HEK293T (cell line): ENCODE measurements around the gene HOXC11.
A peak's percentile ranks its signal among the peaks of the same experiment; 100 is the strongest.

ENCODE experiments used
- CTCF ChIA-PET: fragments of 350-600 bp; formaldehyde crosslinking; extraction: SDS; loops from one replicate; lab custom pipeline; 2021; ENCODE audit warnings: antibody characterized with exemption, inconsistent platforms; lab: Yijun Ruan, JAX
- POLR2A ChIA-PET: fragments of 350-600 bp; formaldehyde crosslinking; extraction: SDS; loops from one replicate; lab custom pipeline; 2020; ENCODE audit warnings: antibody characterized with exemption, inconsistent platforms; lab: Yijun Ruan, JAX
- DNase-seq: peaks from one replicate; pipeline ENCODE4 v3.0.0; 2012; ENCODE audit warnings: mixed read lengths; ENCODE audit errors: extremely low spot score
- ARNT ChIP-seq: fragments of 450-650 bp; IDR thresholded peaks from 2 replicates; pipeline ENCODE4 v1.6.1; 2017; ENCODE audit warnings: mild to moderate bottlenecking
- BHLHE40 ChIP-seq: fragments of 450-650 bp; IDR thresholded peaks from 2 replicates; pipeline ENCODE4 v1.6.1; 2016; ENCODE audit warnings: mild to moderate bottlenecking, moderate library complexity, borderline replicate concordance
- CTBP1 ChIP-seq: fragments of 450-650 bp; IDR thresholded peaks from 2 replicates; pipeline ENCODE4 v1.6.1; 2016; ENCODE audit warnings: borderline replicate concordance
- ELF4 ChIP-seq: fragments of 450-650 bp; IDR thresholded peaks from 2 replicates; pipeline ENCODE4 v1.6.1; 2017; ENCODE audit warnings: antibody characterized with exemption
- FOXA1 ChIP-seq: fragments of 450-650 bp; IDR thresholded peaks from 2 replicates; pipeline ENCODE4 v1.6.1; 2016; ENCODE audit warnings: mild to moderate bottlenecking
- FOXK2 ChIP-seq: fragments of 450-650 bp; IDR thresholded peaks from 2 replicates; pipeline ENCODE4 v1.6.1; 2016; ENCODE audit warnings: mild to moderate bottlenecking
- FOXM1 ChIP-seq: fragments of 450-650 bp; IDR thresholded peaks from 2 replicates; pipeline ENCODE4 v1.6.1; 2017; ENCODE audit warnings: mild to moderate bottlenecking, borderline replicate concordance
- HDGF ChIP-seq: fragments of 450-650 bp; IDR thresholded peaks from 2 replicates; pipeline ENCODE4 v1.6.1; 2017; ENCODE audit warnings: antibody characterized with exemption, borderline replicate concordance
- L3MBTL2 ChIP-seq: fragments of 450-650 bp; conservative IDR thresholded peaks from 2 replicates; pipeline ENCODE4 v1.6.1; 2016; ENCODE audit warnings: mild to moderate bottlenecking
- LEF1 ChIP-seq: fragments of 450-650 bp; IDR thresholded peaks from 2 replicates; pipeline ENCODE4 v1.6.1; 2017; ENCODE audit warnings: mild to moderate bottlenecking, borderline replicate concordance
- NFRKB ChIP-seq: fragments of 450-650 bp; IDR thresholded peaks from 2 replicates; pipeline ENCODE4 v1.6.1; 2016; ENCODE audit warnings: mild to moderate bottlenecking, moderate library complexity
- SP1 ChIP-seq: fragments of 450-650 bp; IDR thresholded peaks from 2 replicates; pipeline ENCODE4 v1.6.1; 2017
- SUZ12 ChIP-seq: fragments of 450-650 bp; IDR thresholded peaks from 2 replicates; pipeline ENCODE4 v1.6.1; 2016; ENCODE audit warnings: mild to moderate bottlenecking
- TARDBP ChIP-seq: fragments of 450-650 bp; IDR thresholded peaks from 2 replicates; pipeline ENCODE4 v1.6.1; 2016
- ZNF384 ChIP-seq: fragments of 450-650 bp; IDR thresholded peaks from 2 replicates; pipeline ENCODE4 v1.6.1; 2016
- TF ChIP-seq, protein P1 (sequence below): fragments of 450-650 bp; IDR thresholded peaks from 2 replicates; pipeline ENCODE4 v1.6.1; 2016

Gene HOXC11

DNA sequence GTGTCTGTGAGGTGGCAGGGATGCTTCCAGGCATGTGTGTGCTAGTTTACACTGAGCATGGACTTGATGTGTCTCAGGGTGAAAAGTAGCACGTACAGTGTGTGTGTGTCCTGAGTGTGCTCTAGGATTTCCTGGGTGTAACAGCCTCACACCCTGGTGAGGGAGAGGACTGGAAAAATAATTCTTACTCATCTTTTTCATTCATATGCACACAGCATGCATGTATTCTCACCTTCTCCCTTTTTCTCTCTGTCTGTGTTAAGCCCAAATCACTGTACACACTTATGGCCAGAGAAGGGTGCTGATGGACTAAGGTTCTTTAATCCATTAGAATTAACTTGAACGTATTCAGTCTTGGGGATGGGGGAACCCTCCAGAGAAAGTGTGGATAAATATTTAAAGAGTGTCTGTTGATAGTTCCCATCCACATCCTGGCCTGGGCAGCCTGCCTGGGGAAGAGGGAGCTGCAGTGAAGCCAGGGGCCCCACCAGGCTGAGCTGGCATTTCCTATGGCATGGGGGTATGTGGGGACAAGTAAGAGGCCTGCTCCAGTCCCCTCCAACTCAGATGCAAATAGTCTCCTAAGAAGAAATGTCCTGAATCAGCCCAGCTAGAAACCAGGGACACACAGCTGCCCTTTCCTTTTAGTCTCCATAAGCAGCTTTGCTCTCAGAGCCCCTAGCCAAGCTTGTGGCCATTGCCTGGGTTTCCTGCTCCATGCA, 34.8 kb downstream of the HOXC11 start:
- ChIA-PET CTCF (interaction anchor here (0.6 to 3.2 kb wide), 9 partner anchors 18 to 207 kb away, joined by 3 to 15 read pairs (median 6); partner anchors contain the start of gene HOXC6), POLR2A (interaction anchor here (0.8 to 2.5 kb wide), 11 partner anchors 7 to 200 kb away, joined by 3 to 23 read pairs (median 4); partner anchors contain the start of genes HOXC10, HOXC5 and HOXC9)
- DNase-seq = no peak
- no peak for TF ChIP-seq SP1
- TF ChIP-seq HDGF = no peak
- no peak for TF ChIP-seq ARNT
- no peak for TF ChIP-seq CTBP1
- no peak for TF ChIP-seq FOXA1
- TF ChIP-seq ELF4 = no peak
- no peak for TF ChIP-seq FOXK2
- TF ChIP-seq LEF1 = no peak

DNA sequence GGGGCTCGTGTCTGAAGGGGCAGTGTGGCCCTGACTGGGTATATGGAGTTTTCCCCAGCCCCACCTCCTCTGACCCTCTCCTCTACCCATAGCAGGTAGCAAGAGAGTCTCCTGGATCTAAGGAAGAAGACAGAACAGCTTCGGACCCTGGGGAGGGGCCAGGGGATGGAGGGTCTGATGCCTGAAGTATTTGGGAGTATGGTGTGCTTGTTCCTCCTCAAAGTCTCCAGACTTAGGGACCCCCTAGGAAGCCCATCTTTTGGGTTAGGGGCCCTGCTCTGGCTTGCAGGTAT, 35.3 kb downstream of the HOXC11 start:
- POLR2A ChIA-PET = interaction anchor here (0.7 to 2.5 kb wide), 10 partner anchors 8 to 43 kb away, joined by 3 to 23 read pairs (median 6); partner anchors contain the start of genes HOXC10, HOXC5 and HOXC9
- DNase-seq = no peak

DNA sequence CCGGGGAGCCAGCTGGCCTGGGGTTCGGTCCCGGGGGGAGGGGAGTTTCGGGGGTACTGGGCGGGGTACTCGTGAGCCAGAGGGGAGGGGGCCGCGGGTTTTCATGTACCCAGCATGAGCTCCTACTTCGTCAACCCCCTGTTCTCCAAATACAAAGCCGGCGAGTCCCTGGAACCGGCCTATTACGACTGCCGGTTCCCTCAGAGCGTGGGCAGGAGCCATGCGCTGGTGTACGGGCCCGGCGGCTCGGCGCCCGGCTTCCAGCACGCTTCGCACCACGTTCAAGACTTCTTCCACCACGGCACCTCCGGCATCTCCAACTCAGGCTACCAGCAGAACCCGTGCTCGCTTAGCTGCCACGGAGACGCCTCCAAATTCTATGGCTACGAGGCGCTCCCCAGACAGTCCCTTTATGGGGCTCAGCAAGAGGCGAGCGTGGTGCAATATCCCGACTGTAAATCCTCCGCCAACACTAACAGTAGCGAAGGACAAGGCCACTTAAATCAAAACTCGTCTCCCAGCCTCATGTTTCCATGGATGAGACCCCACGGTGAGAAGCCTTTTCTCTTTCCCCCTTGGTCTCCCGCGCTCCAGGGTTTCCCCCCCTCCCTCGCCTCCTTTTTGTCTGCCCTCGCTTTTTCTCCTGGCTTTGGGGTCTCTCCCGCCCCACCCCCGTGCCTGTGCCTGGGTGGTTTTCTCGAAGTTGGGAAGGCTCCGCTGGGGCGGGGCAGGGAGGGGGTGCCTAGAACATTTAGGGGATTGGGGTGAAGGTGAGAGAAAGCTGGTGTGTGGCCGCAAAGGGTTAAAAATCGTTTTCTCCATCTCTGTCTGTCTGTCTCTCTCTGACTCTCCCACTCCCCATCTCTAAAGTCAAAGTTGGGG, 36.5 kb downstream of the HOXC11 start:
- CTCF ChIA-PET = interaction anchor here (0.6 to 3.2 kb wide), 14 partner anchors 8 to 309 kb away, joined by 3 to 15 read pairs (median 5); partner anchors contain the start of genes HOXC10 and HOXC5
- no peak for TF ChIP-seq ZNF384
- TF ChIP-seq L3MBTL2 = peak; percentile 53; the same call in 1 of the 2 replicates
- POLR2A ChIA-PET = interaction anchor here (0.6 to 2.5 kb wide), 21 partner anchors 8 to 158 kb away, joined by 3 to 23 read pairs (median 4); partner anchors contain the start of genes HOXC5 and HOXC9
- DNase-seq = no peak

More for the DNA sequence above, 35.3 kb downstream of the HOXC11 start:
- TF ChIP-seq TARDBP = no peak
- CTCF ChIA-PET = interaction anchor here (0.6 to 3.2 kb wide), 9 partner anchors 18 to 206 kb away, joined by 3 to 15 read pairs (median 6); partner anchors contain the start of gene HOXC6

- DNase-seq = no peak
- POLR2A ChIA-PET = interaction anchor here (1.2 kb wide), 2 partner anchors 16 to 28 kb away, joined by 3 to 4 read pairs; no protein-coding TSS in a partner anchor
- TF ChIP-seq SUZ12 (no peak), CTBP1 (peak; percentile 56; the same call in 1 of the 2 replicates), FOXM1 (no peak), ZNF384 (no peak)
- TF ChIP-seq, protein P1, sequence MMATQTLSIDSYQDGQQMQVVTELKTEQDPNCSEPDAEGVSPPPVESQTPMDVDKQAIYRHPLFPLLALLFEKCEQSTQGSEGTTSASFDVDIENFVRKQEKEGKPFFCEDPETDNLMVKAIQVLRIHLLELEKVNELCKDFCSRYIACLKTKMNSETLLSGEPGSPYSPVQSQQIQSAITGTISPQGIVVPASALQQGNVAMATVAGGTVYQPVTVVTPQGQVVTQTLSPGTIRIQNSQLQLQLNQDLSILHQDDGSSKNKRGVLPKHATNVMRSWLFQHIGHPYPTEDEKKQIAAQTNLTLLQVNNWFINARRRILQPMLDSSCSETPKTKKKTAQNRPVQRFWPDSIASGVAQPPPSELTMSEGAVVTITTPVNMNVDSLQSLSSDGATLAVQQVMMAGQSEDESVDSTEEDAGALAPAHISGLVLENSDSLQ = peak; percentile 88
- CTCF ChIA-PET = interaction anchor here (2.2 kb wide), 1 partner anchor 197 kb away, joined by 14 read pairs; no protein-coding TSS in a partner anchor
Observed at GRCh38 chr12:54010053-54010971, 37.4 kb downstream of the HOXC11 start.

- CTCF ChIA-PET = no interaction called here
- no peak for DNase-seq
- TF ChIP-seq HDGF (no peak), BHLHE40 (no peak), ELF4 (no peak), ARNT (no peak), CTBP1 (no peak; the same call in 1 of the 2 replicates), SP1 (no peak), TARDBP (no peak), NFRKB (no peak)
- TF ChIP-seq, protein P1 = peak; percentile 88
- POLR2A ChIA-PET = interaction anchor here (1.2 kb wide), 2 partner anchors 15 to 27 kb away, joined by 3 to 4 read pairs; no protein-coding TSS in a partner anchor
Observed at GRCh38 chr12:54010972-54011664, 38.2 kb downstream of the HOXC11 start.
